ENCODE results near the gene WHAMM. TPM values are rescaled to one million over a fixed set of nuclear protein-coding genes. Genes with fewer than 3 reads are reported as not detected.
"Not testable (repeated sequence)": the region's sequence is repeated elsewhere in the genome, so short reads cannot be mapped to it uniquely, and the experiment has no call there.

WHAMM gene
- total and polyA plus RNA-seq, 4 experiments from 2014 or later: 2.2 to 33.5 (median 19.4) TPM

DNA sequence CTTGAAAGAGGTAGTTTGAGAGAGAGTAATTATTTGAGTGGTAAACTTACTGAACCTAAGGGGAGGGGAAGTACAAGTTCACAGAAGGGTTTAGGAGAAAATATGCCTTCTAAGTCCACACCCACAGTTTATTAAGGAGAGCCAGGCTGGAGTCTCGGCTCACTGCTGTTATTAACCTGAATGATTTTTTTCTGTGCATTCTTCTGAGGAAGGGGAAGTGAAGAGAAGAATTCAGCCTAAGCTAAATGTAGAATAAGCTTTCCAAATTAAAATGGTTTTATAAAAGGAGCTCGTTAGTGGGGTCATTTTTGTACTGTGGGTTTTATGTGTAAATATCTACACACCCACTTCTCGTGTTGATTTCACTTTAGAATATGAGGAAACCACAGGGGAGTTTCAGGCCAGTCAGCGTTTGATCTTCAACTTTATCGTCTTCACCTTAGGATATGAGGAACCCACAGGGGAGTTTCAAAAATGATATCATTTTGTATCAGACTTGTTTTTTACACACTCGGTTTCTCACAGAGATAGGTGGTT lies 1.5 kb downstream of the WHAMM start:
- peak overlapping the region; percentile 88 to 100 (median 96) for H3K4me3 Mint-ChIP-seq
- POLR2A ChIA-PET (ENCODE audit: partially characterized antibody): interaction anchor here (0.8 to 4.7 kb wide), 12 partner anchors 13 to 271 kb away, joined by 3 to 40 read pairs (median 6); partner anchors contain the start of genes C15orf40, CPEB1, RAMAC and RPS17

DNA sequence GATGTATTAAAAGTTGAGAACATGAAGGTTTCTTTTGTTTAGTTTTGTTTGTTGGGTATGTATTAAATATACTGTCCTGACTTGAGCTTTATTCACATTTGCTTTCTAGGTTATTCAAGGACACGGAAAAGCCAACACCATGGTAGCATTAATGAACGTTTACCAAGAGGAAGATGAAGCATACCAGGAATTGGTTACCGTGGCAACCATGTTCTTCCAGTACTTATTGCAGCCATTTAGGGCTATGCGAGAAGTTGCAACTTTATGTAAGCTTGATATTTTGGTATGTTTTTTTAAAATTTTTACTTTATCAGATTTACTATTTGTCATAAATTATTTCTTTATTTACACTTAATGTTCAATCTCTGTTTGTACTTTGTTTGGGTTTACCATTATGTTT lies 3.6 kb downstream of the WHAMM start:
- H3K36me3 ChIP-seq (ENCODE audit: insufficient read depth, low read length): peaks cover 32% of the 10 kb centered on the region
- peaks cover 25 to 63% (median 41%) of the 10 kb centered on the region in 4 donors for H3K4me1 Mint-ChIP-seq
- H3K36me3 Mint-ChIP-seq: peaks cover 33 to 55% of the 10 kb centered on the region in 2 donors
- ChIA-PET POLR2A (ENCODE audit: partially characterized antibody) (interaction anchor here (0.6 to 1.4 kb wide), 6 partner anchors 12 to 174 kb away, joined by 3 to 7 read pairs (median 4); no protein-coding TSS in a partner anchor), CTCF (ENCODE audit: partially characterized antibody) (interaction anchor here (0.7 to 1.9 kb wide), 4 partner anchors 17 to 132 kb away, joined by 3 to 6 read pairs (median 4); no protein-coding TSS in a partner anchor)
- peaks cover 46% of the 10 kb centered on the region for H3K4me1 ChIP-seq (ENCODE audit: insufficient read depth, low read length)
- intact Hi-C loops (cut with micrococcal nuclease): loop anchor here (10.0 kb wide), 1 partner anchor 252 kb away; the partner anchor contains the start of gene BTBD1
- no peaks in the 10 kb centered on the region for H3K27me3 Mint-ChIP-seq
- H3K27me3 ChIP-seq (ENCODE audit: insufficient read depth, low read length): no peaks in the 10 kb centered on the region
- peak overlapping the region; percentile 99 for H3K27ac ChIP-seq (ENCODE audit: low read depth, low read length)
- no peaks in the 10 kb centered on the region for H3K9me3 Mint-ChIP-seq
- H3K4me3 Mint-ChIP-seq: peak overlapping the region in 3 of 8 donors; percentile 71 to 86 (median 75)
- DNase-seq: no peak
- no peaks in the 10 kb centered on the region for H3K9me3 ChIP-seq (ENCODE audit: control insufficient read depth in 1 of 2, low read length in 2 of 2)
- peak overlapping the region; percentile 90 to 100 (median 97) for H3K27ac Mint-ChIP-seq
- no peak overlapping the region for H3K4me3 ChIP-seq (ENCODE audit: low read length in 2 of 2)

More for the DNA sequence above, 1.5 kb downstream of the WHAMM start:
- intact Hi-C loops (cut with micrococcal nuclease): loop anchor here (2.0 to 10.0 kb wide), 2 partner anchors 200 to 254 kb away; partner anchors contain the start of genes BTBD1 and C15orf40
- peaks cover 16% of the 10 kb centered on the region for H3K36me3 ChIP-seq (ENCODE audit: insufficient read depth, low read length)
- CTCF ChIA-PET (ENCODE audit: partially characterized antibody): interaction anchor here (1.0 to 1.9 kb wide), 4 partner anchors 60 to 271 kb away, joined by 3 to 6 read pairs (median 4); partner anchors contain the start of gene RPS17
- H3K4me1 ChIP-seq (ENCODE audit: insufficient read depth, low read length): peaks cover 41% of the 10 kb centered on the region
- peaks cover 22 to 39% of the 10 kb centered on the region in 2 donors for H3K36me3 Mint-ChIP-seq
- H3K4me3 ChIP-seq (ENCODE audit: low read length in 2 of 2): peak overlapping the region; percentile 89 to 94
- H3K27me3 ChIP-seq (ENCODE audit: insufficient read depth, low read length): no peaks in the 10 kb centered on the region
- H3K9me3 ChIP-seq (ENCODE audit: control insufficient read depth in 1 of 2, low read length in 2 of 2): no peaks in the 10 kb centered on the region
- peak overlapping the region; percentile 99 for H3K27ac ChIP-seq (ENCODE audit: low read depth, low read length)
- no peaks in the 10 kb centered on the region for H3K9me3 Mint-ChIP-seq
- DNase-seq: peak; percentile 76 to 89 (median 80)
- peaks cover 21 to 52% (median 35%) of the 10 kb centered on the region in 4 donors for H3K4me1 Mint-ChIP-seq
- H3K27me3 Mint-ChIP-seq: no peaks in the 10 kb centered on the region
- H3K27ac Mint-ChIP-seq: peak overlapping the region; percentile 95 to 100 (median 97)

DNA sequence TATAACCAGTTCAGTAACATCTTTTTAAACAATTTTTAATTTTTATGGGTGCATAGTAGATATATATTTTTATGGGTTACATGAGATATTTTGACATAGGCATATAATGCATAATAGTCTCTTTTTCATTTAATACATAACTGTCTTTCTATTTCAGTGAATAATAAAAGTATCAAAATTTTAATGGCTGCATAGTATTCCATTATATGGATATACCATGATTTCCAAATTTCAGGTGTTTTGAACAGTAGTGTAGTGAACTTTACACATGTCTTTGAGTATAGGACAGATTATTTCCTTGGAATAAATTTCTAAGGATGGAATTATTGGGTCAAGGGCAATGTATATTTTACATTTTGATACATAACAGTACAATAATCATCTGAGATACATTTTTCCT lies 10.7 kb downstream of the WHAMM start:
- ChIA-PET CTCF (ENCODE audit: partially characterized antibody) (no interaction called here), POLR2A (ENCODE audit: partially characterized antibody) (no interaction called here)
- H3K4me1 ChIP-seq (ENCODE audit: insufficient read depth, low read length): peaks cover 12% of the 10 kb centered on the region
- H3K4me3 ChIP-seq (ENCODE audit: low read length in 2 of 2): no peak overlapping the region
- H3K27me3 ChIP-seq (ENCODE audit: insufficient read depth, low read length): no peaks in the 10 kb centered on the region
- no peak for DNase-seq
- no peak overlapping the region for H3K27ac ChIP-seq (ENCODE audit: low read depth, low read length)
- H3K27ac Mint-ChIP-seq: no peak overlapping the region
- H3K27me3 Mint-ChIP-seq: no peaks in the 10 kb centered on the region
- no peaks in the 10 kb centered on the region for H3K9me3 Mint-ChIP-seq
- peaks cover 52 to 67% of the 10 kb centered on the region in 2 donors for H3K36me3 Mint-ChIP-seq
- H3K4me3 Mint-ChIP-seq: no peak overlapping the region
- peaks cover 54% of the 10 kb centered on the region for H3K36me3 ChIP-seq (ENCODE audit: insufficient read depth, low read length)
- intact Hi-C loops (cut with micrococcal nuclease): no loop called here
- H3K9me3 ChIP-seq (ENCODE audit: control insufficient read depth in 1 of 2, low read length in 2 of 2): no peaks in the 10 kb centered on the region
- H3K4me1 Mint-ChIP-seq: peaks cover 10 to 29% (median 15%) of the 10 kb centered on the region in 4 donors

DNA sequence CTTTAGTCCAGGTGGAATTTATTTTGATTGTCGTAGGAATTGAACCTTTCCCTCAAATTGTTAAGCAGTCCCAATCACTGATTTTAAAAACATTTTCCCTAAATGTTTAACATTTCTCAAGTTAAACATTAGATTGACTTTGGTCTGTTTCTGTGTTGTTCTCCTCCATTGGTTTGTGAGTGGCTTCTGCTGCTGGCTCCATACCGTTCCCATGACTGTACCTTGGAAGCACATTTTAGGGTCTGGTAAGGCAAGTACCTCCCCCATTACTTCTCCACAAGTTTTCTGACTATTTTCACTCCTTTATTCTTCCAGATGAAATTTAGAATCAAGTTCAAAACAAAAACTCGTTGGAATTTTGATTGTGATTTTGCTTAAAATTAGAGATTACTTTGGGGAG lies 12.0 kb downstream of the WHAMM start:
- H3K9me3 Mint-ChIP-seq; H3K27ac ChIP-seq (ENCODE audit: low read depth, low read length); POLR2A ChIA-PET (ENCODE audit: partially characterized antibody); H3K4me1 ChIP-seq (ENCODE audit: insufficient read depth, low read length); H3K27me3 ChIP-seq (ENCODE audit: insufficient read depth, low read length); H3K27me3 Mint-ChIP-seq; DNase-seq; H3K9me3 ChIP-seq (ENCODE audit: control insufficient read depth in 1 of 2, low read length in 2 of 2); H3K4me3 ChIP-seq (ENCODE audit: low read length in 2 of 2); H3K4me3 Mint-ChIP-seq; intact Hi-C loops (cut with micrococcal nuclease); CTCF ChIA-PET (ENCODE audit: partially characterized antibody): not testable (repeated sequence)
- peak overlapping the region in 1 of 7 donors; percentile 24 for H3K27ac Mint-ChIP-seq
- peaks cover 53% of the 10 kb centered on the region for H3K36me3 ChIP-seq (ENCODE audit: insufficient read depth, low read length)
- peaks cover 7 to 19% (median 8%) of the 10 kb centered on the region in 4 donors for H3K4me1 Mint-ChIP-seq
- peaks cover 53 to 68% of the 10 kb centered on the region in 2 donors for H3K36me3 Mint-ChIP-seq

DNA sequence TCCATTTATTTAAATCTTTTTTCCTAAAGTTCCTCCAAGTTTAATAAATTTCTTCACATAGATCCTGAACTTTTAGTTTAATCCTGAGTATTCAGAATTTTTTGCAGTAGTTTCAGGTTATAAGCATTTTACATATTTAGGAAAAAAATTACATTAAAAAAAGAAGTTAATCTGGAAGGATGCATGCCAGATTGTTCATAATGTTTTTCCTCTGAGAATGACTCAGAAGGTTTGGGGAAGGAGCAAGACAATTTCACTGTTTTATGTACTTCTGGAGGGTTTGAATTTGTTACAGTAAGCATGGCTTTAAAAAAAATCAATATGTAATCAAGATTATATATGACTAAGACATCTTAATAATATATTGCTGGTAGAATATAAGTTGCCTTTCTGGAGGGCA lies 12.4 kb downstream of the WHAMM start:
- Mint-ChIP-seq H3K4me1 (peaks cover 4 to 14% (median 6%) of the 10 kb centered on the region in 4 donors), H3K36me3 (peaks cover 53 to 68% of the 10 kb centered on the region in 2 donors)
- H3K4me3 Mint-ChIP-seq; H3K27ac ChIP-seq (ENCODE audit: low read depth, low read length); POLR2A ChIA-PET (ENCODE audit: partially characterized antibody); DNase-seq; CTCF ChIA-PET (ENCODE audit: partially characterized antibody); H3K27ac Mint-ChIP-seq; H3K4me3 ChIP-seq (ENCODE audit: low read length in 2 of 2); H3K9me3 ChIP-seq (ENCODE audit: control insufficient read depth in 1 of 2, low read length in 2 of 2); H3K27me3 ChIP-seq (ENCODE audit: insufficient read depth, low read length); H3K4me1 ChIP-seq (ENCODE audit: insufficient read depth, low read length); intact Hi-C loops (cut with micrococcal nuclease); H3K9me3 Mint-ChIP-seq; H3K27me3 Mint-ChIP-seq: not testable (repeated sequence)
- peaks cover 53% of the 10 kb centered on the region for H3K36me3 ChIP-seq (ENCODE audit: insufficient read depth, low read length)

DNA sequence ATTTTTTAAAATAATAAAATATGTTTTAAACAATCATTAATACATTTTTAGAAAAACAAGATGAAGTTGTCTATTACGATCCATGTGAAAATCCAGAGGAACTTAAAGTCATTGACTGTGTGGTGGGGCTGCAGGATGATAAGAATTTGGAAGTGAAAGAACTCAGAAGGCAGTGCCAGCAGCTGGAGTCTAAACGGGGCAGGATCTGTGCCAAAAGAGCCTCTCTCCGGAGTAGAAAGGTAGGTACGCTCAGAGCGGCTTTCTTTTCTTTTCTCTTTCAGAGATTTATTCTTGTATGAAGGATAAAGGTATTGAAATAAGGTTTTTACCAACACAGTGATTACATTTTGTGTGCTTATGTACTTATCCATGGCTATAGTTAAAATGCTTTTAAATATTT lies 13.6 kb downstream of the WHAMM start:
- H3K4me3 Mint-ChIP-seq: no peak overlapping the region
- ChIA-PET CTCF (ENCODE audit: partially characterized antibody) (no interaction called here), POLR2A (ENCODE audit: partially characterized antibody) (no interaction called here)
- no peaks in the 10 kb centered on the region for H3K9me3 Mint-ChIP-seq
- intact Hi-C loops (cut with micrococcal nuclease): no loop called here
- H3K36me3 Mint-ChIP-seq: peaks cover 53 to 69% of the 10 kb centered on the region in 2 donors
- Histone ChIP-seq H3K27ac (ENCODE audit: low read depth, low read length) (no peak overlapping the region), H3K4me1 (ENCODE audit: insufficient read depth, low read length) (no peaks in the 10 kb centered on the region), H3K9me3 (ENCODE audit: control insufficient read depth in 1 of 2, low read length in 2 of 2) (no peaks in the 10 kb centered on the region), H3K36me3 (ENCODE audit: insufficient read depth, low read length) (peaks cover 58% of the 10 kb centered on the region), H3K4me3 (ENCODE audit: low read length in 2 of 2) (no peak overlapping the region), H3K27me3 (ENCODE audit: insufficient read depth, low read length) (no peaks in the 10 kb centered on the region)
- H3K27me3 Mint-ChIP-seq: no peaks in the 10 kb centered on the region
- peaks cover 0 to 9% (median 4%) of the 10 kb centered on the region in 4 donors for H3K4me1 Mint-ChIP-seq
- H3K27ac Mint-ChIP-seq: no peak overlapping the region
- no peak for DNase-seq

DNA sequence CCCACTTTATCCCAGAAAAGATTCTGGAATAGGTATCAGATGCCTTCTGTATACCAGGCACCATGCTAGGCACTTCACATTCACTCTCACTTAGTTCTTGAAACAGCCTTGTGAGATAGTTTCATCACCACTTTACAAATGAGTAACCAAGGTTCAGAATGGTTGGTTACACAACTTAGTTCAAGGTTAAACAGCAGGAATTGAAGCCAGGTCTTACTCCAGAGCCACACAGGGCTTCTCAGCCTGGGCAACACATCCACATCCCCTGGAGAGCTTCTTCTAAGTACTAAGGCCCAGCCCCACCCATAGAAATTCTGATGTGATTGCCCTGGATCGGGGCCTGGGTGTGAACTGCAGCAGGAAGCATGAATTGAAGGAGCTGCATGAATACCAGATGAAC lies 18.6 kb downstream of the WHAMM start:
- ChIA-PET POLR2A (ENCODE audit: partially characterized antibody) (no interaction called here), CTCF (ENCODE audit: partially characterized antibody) (no interaction called here)
- Mint-ChIP-seq H3K27me3 (no peaks in the 10 kb centered on the region), H3K4me3 (no peak overlapping the region), H3K4me1 (peaks cover 8 to 13% (median 9%) of the 10 kb centered on the region in 4 donors), H3K27ac (peak overlapping the region in 4 of 7 donors; percentile 2 to 63 (median 36)), H3K36me3 (peaks cover 65 to 77% of the 10 kb centered on the region in 2 donors), H3K9me3 (no peaks in the 10 kb centered on the region)
- H3K9me3 ChIP-seq (ENCODE audit: control insufficient read depth in 1 of 2, low read length in 2 of 2): no peaks in the 10 kb centered on the region
- no peak overlapping the region for H3K4me3 ChIP-seq (ENCODE audit: low read length in 2 of 2)
- intact Hi-C loops (cut with micrococcal nuclease): no loop called here
- DNase-seq: no peak
- H3K36me3 ChIP-seq (ENCODE audit: insufficient read depth, low read length): peaks cover 82% of the 10 kb centered on the region
- H3K27me3 ChIP-seq (ENCODE audit: insufficient read depth, low read length): no peaks in the 10 kb centered on the region
- H3K4me1 ChIP-seq (ENCODE audit: insufficient read depth, low read length): peaks cover 9% of the 10 kb centered on the region
- no peak overlapping the region for H3K27ac ChIP-seq (ENCODE audit: low read depth, low read length)
